Measurements from ENCODE around the gene SCAMP1.
A peak's percentile ranks its signal among the peaks of the same experiment; 100 is the strongest.

The SCAMP1 gene

DNA sequence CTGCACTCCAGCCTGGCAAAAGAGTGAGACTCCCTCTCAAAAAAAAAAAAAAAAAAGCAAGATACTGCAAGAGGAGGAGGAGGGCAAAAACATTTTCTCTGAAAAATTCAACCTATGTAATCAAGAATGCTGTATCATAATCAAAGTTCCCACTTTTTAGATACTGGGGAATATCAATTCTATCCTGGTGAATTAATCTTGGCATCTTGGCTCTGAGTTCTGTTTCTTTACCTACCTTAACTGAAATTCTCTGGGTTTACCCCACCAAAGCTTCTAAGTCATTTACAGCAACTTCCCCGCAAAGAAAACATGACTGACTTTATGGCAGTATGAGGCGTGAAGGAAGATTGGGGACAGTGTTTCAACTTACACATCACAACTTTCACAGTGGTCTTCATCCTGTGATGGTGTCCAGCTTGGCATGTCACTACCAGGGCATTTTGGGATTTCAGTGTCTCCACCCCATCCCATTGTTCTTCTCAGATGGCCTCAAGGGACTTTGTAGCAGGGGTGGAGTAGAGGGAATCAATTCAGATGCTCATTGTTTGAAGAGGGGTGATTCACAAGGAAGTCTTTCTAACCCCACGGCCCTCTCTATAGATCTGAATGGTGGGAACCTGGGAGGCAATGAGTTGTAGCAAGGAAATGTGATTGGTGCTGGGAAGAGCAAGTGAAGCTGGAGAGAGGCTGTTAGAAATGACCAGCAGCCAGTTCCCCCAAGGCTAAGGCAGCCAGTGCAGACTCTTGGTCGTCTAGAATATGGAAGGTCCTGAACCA lies 130.5 kb downstream of the SCAMP1 start:
- WGBS, result 90% methylated on average over 4 of the region's 4 CpGs
- H3K4me1 ChIP-seq (ENCODE audit: control insufficient read depth, insufficient read depth, low read depth, low read length), result no peaks in the 10 kb centered on the region
- no peak for DNase-seq
- no peaks in the 10 kb centered on the region for H3K27me3 ChIP-seq (ENCODE audit: control insufficient read depth in 1 of 2, insufficient read depth in 1 of 2, low read length in 2 of 2)
- no peak overlapping the region for H3K27ac ChIP-seq (ENCODE audit: low read length, poor library complexity, severe bottlenecking)
- no peak overlapping the region for H2AK5ac ChIP-seq (ENCODE audit: low read length, severe bottlenecking)
- peaks cover 16% of the 10 kb centered on the region for H3K79me1 ChIP-seq (replicated peaks; ENCODE audit: low read length, poor library complexity, severe bottlenecking)
- no peak overlapping the region for H3K23ac ChIP-seq (ENCODE audit: low read length in 2 of 2)
- no peak overlapping the region for H2BK15ac ChIP-seq (ENCODE audit: low read depth, poor library complexity, severe bottlenecking)
- H2BK12ac ChIP-seq (ENCODE audit: low read length in 2 of 2), result no peak overlapping the region
- no peak overlapping the region for H3K4me3 ChIP-seq (ENCODE audit: insufficient read depth in 1 of 2, low read depth in 1 of 2, low read length in 2 of 2)
- H3K4me2 ChIP-seq (ENCODE audit: low read length, poor library complexity, severe bottlenecking), result no peak overlapping the region
- H3K36me3 ChIP-seq (ENCODE audit: control insufficient read depth in 1 of 2, insufficient read depth in 2 of 2, low read depth in 1 of 2, low read length in 2 of 2), result peaks cover 14 to 83% of the 10 kb centered on the region in 2 experiments
- no peak overlapping the region for H4K91ac ChIP-seq (ENCODE audit: low read length)
- H2BK5ac ChIP-seq (ENCODE audit: low read depth, low read length, poor library complexity, severe bottlenecking), result no peak overlapping the region
- H2BK120ac ChIP-seq (ENCODE audit: low read depth, low read length), result no peak overlapping the region
- H3K14ac ChIP-seq (ENCODE audit: low read length in 2 of 2), result no peak overlapping the region
- no peak overlapping the region for H2AFZ ChIP-seq (ENCODE audit: low read depth, low read length)
- no peak overlapping the region for H3K4ac ChIP-seq (ENCODE audit: low read depth in 1 of 2, low read length in 2 of 2)
- H3K9ac ChIP-seq (ENCODE audit: low read length), result no peak overlapping the region
- no peaks in the 10 kb centered on the region for H3K9me3 ChIP-seq (ENCODE audit: control insufficient read depth, low read length)
- no peak overlapping the region for H4K8ac ChIP-seq (ENCODE audit: low read length)
- H3K18ac ChIP-seq (ENCODE audit: low read depth in 1 of 2, low read length in 2 of 2), result no peak overlapping the region

DNA sequence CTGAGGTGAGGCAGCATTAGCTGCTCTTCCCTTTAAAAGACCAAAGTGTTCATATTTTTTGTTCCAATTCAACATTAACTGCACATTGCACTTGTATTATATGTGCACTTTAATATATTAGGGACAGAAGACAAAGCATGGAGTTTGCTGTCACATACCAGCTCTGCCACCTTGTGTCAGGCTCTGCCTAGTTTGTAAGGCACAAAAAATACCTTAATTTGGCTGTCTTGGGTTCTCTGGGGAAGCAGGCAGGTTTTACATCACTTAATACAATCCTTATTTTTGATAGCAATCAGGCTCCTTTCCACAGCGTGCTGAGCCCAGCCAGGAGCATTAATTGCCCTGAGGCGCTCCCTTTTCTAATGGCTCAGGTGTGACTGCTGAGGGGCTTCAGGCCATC lies 131.8 kb downstream of the SCAMP1 start:
- H3K4me3 ChIP-seq (ENCODE audit: insufficient read depth in 1 of 2, low read depth in 1 of 2, low read length in 2 of 2), result no peak overlapping the region
- no peak overlapping the region for H2BK5ac ChIP-seq (ENCODE audit: low read depth, low read length, poor library complexity, severe bottlenecking)
- H4K91ac ChIP-seq (ENCODE audit: low read length), result no peak overlapping the region
- peaks cover 17% of the 10 kb centered on the region for H3K79me1 ChIP-seq (replicated peaks; ENCODE audit: low read length, poor library complexity, severe bottlenecking)
- no peak overlapping the region for H3K18ac ChIP-seq (ENCODE audit: low read depth in 1 of 2, low read length in 2 of 2)
- no peak overlapping the region for H3K23ac ChIP-seq (ENCODE audit: low read length in 2 of 2)
- H3K36me3 ChIP-seq (ENCODE audit: control insufficient read depth in 1 of 2, insufficient read depth in 2 of 2, low read depth in 1 of 2, low read length in 2 of 2), result peaks cover 14 to 70% of the 10 kb centered on the region in 2 experiments
- whole genome bisulfite sequencing, result 98% methylated on average over 2 of the region's 2 CpGs
- no peak overlapping the region for H2BK12ac ChIP-seq (ENCODE audit: low read length in 2 of 2)
- no peak overlapping the region for H2BK120ac ChIP-seq (ENCODE audit: low read depth, low read length)
- no peak overlapping the region for H2AFZ ChIP-seq (ENCODE audit: low read depth, low read length)
- H3K14ac ChIP-seq (ENCODE audit: low read length in 2 of 2), result no peak overlapping the region
- no peak overlapping the region for H3K4ac ChIP-seq (ENCODE audit: low read depth in 1 of 2, low read length in 2 of 2)
- no peaks in the 10 kb centered on the region for H3K27me3 ChIP-seq (ENCODE audit: control insufficient read depth in 1 of 2, insufficient read depth in 1 of 2, low read length in 2 of 2)
- H3K27ac ChIP-seq (ENCODE audit: low read length, poor library complexity, severe bottlenecking), result no peak overlapping the region
- H3K4me1 ChIP-seq (ENCODE audit: control insufficient read depth, insufficient read depth, low read depth, low read length), result no peaks in the 10 kb centered on the region
- H3K9ac ChIP-seq (ENCODE audit: low read length), result no peak overlapping the region
- no peak overlapping the region for H2BK15ac ChIP-seq (ENCODE audit: low read depth, poor library complexity, severe bottlenecking)
- H3K4me2 ChIP-seq (ENCODE audit: low read length, poor library complexity, severe bottlenecking), result no peak overlapping the region
- no peak overlapping the region for H4K8ac ChIP-seq (ENCODE audit: low read length)
- no peak overlapping the region for H2AK5ac ChIP-seq (ENCODE audit: low read length, severe bottlenecking)
- H3K9me3 ChIP-seq (ENCODE audit: control insufficient read depth, low read length), result no peaks in the 10 kb centered on the region
- DNase-seq, result no peak

DNA sequence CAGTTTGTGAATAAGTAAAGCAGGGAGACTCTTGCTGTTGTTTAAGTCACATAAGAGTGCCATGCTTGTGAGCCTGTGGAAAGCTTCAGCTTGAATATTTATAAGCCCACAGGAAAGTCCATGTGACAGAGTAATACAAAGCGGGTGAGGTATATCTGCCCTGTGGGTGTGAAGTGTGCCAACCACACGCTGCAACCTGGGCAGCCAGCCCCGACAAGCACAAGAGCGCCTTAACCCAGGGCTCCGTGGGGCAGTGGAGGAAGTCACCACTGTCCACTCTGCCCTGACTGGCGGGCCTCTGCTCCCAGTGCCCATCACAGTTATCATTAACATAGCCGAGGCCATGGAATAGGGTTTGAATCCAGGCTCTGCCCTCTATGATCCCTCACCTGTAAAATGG lies 132.2 kb downstream of the SCAMP1 start:
- no peak overlapping the region for H2AFZ ChIP-seq (ENCODE audit: low read depth, low read length)
- H3K4me3 ChIP-seq (ENCODE audit: insufficient read depth in 1 of 2, low read depth in 1 of 2, low read length in 2 of 2), result no peak overlapping the region
- no peak overlapping the region for H3K27ac ChIP-seq (ENCODE audit: low read length, poor library complexity, severe bottlenecking)
- H3K9me3 ChIP-seq (ENCODE audit: control insufficient read depth, low read length), result no peaks in the 10 kb centered on the region
- no peak overlapping the region for H3K4ac ChIP-seq (ENCODE audit: low read depth in 1 of 2, low read length in 2 of 2)
- H4K8ac ChIP-seq (ENCODE audit: low read length), result no peak overlapping the region
- DNase-seq, result no peak
- no peak overlapping the region for H3K14ac ChIP-seq (ENCODE audit: low read length in 2 of 2)
- no peak overlapping the region for H3K18ac ChIP-seq (ENCODE audit: low read depth in 1 of 2, low read length in 2 of 2)
- no peak overlapping the region for H2BK5ac ChIP-seq (ENCODE audit: low read depth, low read length, poor library complexity, severe bottlenecking)
- no peak overlapping the region for H2BK120ac ChIP-seq (ENCODE audit: low read depth, low read length)
- no peak overlapping the region for H2AK5ac ChIP-seq (ENCODE audit: low read length, severe bottlenecking)
- no peak overlapping the region for H3K23ac ChIP-seq (ENCODE audit: low read length in 2 of 2)
- H4K91ac ChIP-seq (ENCODE audit: low read length), result no peak overlapping the region
- H2BK12ac ChIP-seq (ENCODE audit: low read length in 2 of 2), result no peak overlapping the region
- no peak overlapping the region for H3K9ac ChIP-seq (ENCODE audit: low read length)
- WGBS, result 97% methylated on average over 6 of the region's 7 CpGs
- H3K36me3 ChIP-seq (ENCODE audit: control insufficient read depth in 1 of 2, insufficient read depth in 2 of 2, low read depth in 1 of 2, low read length in 2 of 2), result peaks cover 14 to 66% of the 10 kb centered on the region in 2 experiments
- no peaks in the 10 kb centered on the region for H3K27me3 ChIP-seq (ENCODE audit: control insufficient read depth in 1 of 2, insufficient read depth in 1 of 2, low read length in 2 of 2)
- no peak overlapping the region for H3K4me2 ChIP-seq (ENCODE audit: low read length, poor library complexity, severe bottlenecking)
- H3K79me1 ChIP-seq (replicated peaks; ENCODE audit: low read length, poor library complexity, severe bottlenecking), result peaks cover 18% of the 10 kb centered on the region
- no peak overlapping the region for H2BK15ac ChIP-seq (ENCODE audit: low read depth, poor library complexity, severe bottlenecking)
- no peaks in the 10 kb centered on the region for H3K4me1 ChIP-seq (ENCODE audit: control insufficient read depth, insufficient read depth, low read depth, low read length)

DNA sequence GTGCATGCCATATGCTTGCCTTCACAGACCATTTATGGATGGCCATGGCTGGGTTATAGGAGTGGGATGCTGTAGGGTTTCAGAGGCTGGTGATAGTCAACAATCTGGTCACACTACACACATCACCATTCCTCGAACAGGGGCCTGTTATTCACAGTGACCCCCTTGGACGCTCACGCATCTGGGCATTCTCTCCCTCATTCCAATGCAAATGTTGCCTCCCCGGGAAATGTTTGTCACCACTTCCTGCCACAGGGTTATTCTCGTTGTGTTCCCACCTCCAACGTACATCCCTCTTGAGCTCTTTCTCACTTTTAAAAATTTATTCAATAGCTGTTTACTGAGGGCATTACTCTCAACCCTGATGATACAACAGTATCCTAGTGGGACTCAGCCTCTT lies 135.4 kb downstream of the SCAMP1 start:
- H3K4me2 ChIP-seq (ENCODE audit: low read length, poor library complexity, severe bottlenecking), result no peak overlapping the region
- H3K4me3 ChIP-seq (ENCODE audit: insufficient read depth in 1 of 2, low read depth in 1 of 2, low read length in 2 of 2), result no peak overlapping the region
- no peak overlapping the region for H2BK12ac ChIP-seq (ENCODE audit: low read length in 2 of 2)
- H3K9me3 ChIP-seq (ENCODE audit: control insufficient read depth, low read length), result no peaks in the 10 kb centered on the region
- H3K23ac ChIP-seq (ENCODE audit: low read length in 2 of 2), result no peak overlapping the region
- H2BK5ac ChIP-seq (ENCODE audit: low read depth, low read length, poor library complexity, severe bottlenecking), result no peak overlapping the region
- H2BK120ac ChIP-seq (ENCODE audit: low read depth, low read length), result no peak overlapping the region
- no peak overlapping the region for H3K4ac ChIP-seq (ENCODE audit: low read depth in 1 of 2, low read length in 2 of 2)
- no peak overlapping the region for H2AFZ ChIP-seq (ENCODE audit: low read depth, low read length)
- 67% methylated on average over 6 of the region's 6 CpGs for WGBS
- no peak overlapping the region for H4K91ac ChIP-seq (ENCODE audit: low read length)
- peaks cover 5 to 42% of the 10 kb centered on the region in 2 experiments for H3K36me3 ChIP-seq (ENCODE audit: control insufficient read depth in 1 of 2, insufficient read depth in 2 of 2, low read depth in 1 of 2, low read length in 2 of 2)
- H3K27me3 ChIP-seq (ENCODE audit: control insufficient read depth in 1 of 2, insufficient read depth in 1 of 2, low read length in 2 of 2), result no peaks in the 10 kb centered on the region
- H2BK15ac ChIP-seq (ENCODE audit: low read depth, poor library complexity, severe bottlenecking), result no peak overlapping the region
- H3K4me1 ChIP-seq (ENCODE audit: control insufficient read depth, insufficient read depth, low read depth, low read length), result no peaks in the 10 kb centered on the region
- no peak for DNase-seq
- no peak overlapping the region for H3K18ac ChIP-seq (ENCODE audit: low read depth in 1 of 2, low read length in 2 of 2)
- no peak overlapping the region for H4K8ac ChIP-seq (ENCODE audit: low read length)
- H3K79me1 ChIP-seq (replicated peaks; ENCODE audit: low read length, poor library complexity, severe bottlenecking), result peaks cover 27% of the 10 kb centered on the region
- peak overlapping the region; percentile 22 for H3K9ac ChIP-seq (ENCODE audit: low read length)
- no peak overlapping the region for H3K27ac ChIP-seq (ENCODE audit: low read length, poor library complexity, severe bottlenecking)
- H3K14ac ChIP-seq (ENCODE audit: low read length in 2 of 2), result no peak overlapping the region
- no peak overlapping the region for H2AK5ac ChIP-seq (ENCODE audit: low read length, severe bottlenecking)

Data from mesenchymal stem cell (in vitro differentiated cells and primary cell).